ENCODE results near the gene CDT1.

The CDT1 gene

GRCh38 chr16:88799569-88800276 lies 3.9 kb upstream of the CDT1 start:
- TF ChIP-seq, protein P1, sequence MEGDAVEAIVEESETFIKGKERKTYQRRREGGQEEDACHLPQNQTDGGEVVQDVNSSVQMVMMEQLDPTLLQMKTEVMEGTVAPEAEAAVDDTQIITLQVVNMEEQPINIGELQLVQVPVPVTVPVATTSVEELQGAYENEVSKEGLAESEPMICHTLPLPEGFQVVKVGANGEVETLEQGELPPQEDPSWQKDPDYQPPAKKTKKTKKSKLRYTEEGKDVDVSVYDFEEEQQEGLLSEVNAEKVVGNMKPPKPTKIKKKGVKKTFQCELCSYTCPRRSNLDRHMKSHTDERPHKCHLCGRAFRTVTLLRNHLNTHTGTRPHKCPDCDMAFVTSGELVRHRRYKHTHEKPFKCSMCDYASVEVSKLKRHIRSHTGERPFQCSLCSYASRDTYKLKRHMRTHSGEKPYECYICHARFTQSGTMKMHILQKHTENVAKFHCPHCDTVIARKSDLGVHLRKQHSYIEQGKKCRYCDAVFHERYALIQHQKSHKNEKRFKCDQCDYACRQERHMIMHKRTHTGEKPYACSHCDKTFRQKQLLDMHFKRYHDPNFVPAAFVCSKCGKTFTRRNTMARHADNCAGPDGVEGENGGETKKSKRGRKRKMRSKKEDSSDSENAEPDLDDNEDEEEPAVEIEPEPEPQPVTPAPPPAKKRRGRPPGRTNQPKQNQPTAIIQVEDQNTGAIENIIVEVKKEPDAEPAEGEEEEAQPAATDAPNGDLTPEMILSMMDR (IDR thresholded peaks at IDR 0.05) = no peak
- Histone ChIP-seq H3K9me3 (ENCODE audit: control insufficient read depth, low read length) (no peaks in the 10 kb centered on the region), H3K79me2 (no peaks in the 10 kb centered on the region), H3K36me3 (ENCODE audit: control insufficient read depth, insufficient read depth, low read length) (no peaks in the 10 kb centered on the region), H3K27me3 (ENCODE audit: control insufficient read depth, insufficient read depth, low read length) (no peaks in the 10 kb centered on the region), H3K4me2 (ENCODE audit: low read length) (no peak overlapping the region), H3K27ac (no peak overlapping the region), H2AFZ (no peak overlapping the region), H3K4me1 (peaks cover 3% of the 10 kb centered on the region), H3K9ac (no peak overlapping the region), H3K4me3 (ENCODE audit: low read depth, low read length) (no peak overlapping the region)

DNA sequence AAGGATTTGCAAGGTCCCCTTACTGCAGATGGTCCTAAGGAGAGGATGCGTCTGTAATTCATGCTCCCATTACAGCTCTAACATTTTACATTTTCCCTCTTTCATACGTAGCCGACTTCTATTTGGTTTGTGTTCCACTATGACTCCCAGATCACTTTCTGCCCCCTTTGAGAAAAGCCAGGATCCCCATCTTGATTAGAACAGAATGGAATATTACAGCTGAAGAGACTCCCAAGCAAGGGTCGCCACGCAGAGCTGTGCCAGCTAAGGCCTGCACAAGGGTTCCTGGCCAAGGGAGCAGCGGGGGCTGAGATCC lies 3.4 kb upstream of the CDT1 start:
- H3K79me2 ChIP-seq = no peaks in the 10 kb centered on the region
- no peaks in the 10 kb centered on the region for H3K9me3 ChIP-seq (ENCODE audit: control insufficient read depth, low read length)
- H3K27me3 ChIP-seq (ENCODE audit: control insufficient read depth, insufficient read depth, low read length) = no peaks in the 10 kb centered on the region
- no peak overlapping the region for H3K4me2 ChIP-seq (ENCODE audit: low read length)
- no peaks in the 10 kb centered on the region for H3K36me3 ChIP-seq (ENCODE audit: control insufficient read depth, insufficient read depth, low read length)
- peaks cover 3% of the 10 kb centered on the region for H3K4me1 ChIP-seq
- H3K4me3 ChIP-seq (ENCODE audit: low read depth, low read length) = no peak overlapping the region
- TF ChIP-seq, protein P1 (IDR thresholded peaks at IDR 0.05) = no peak
- H3K27ac ChIP-seq = no peak overlapping the region
- H2AFZ ChIP-seq = no peak overlapping the region
- no peak overlapping the region for H3K9ac ChIP-seq

DNA sequence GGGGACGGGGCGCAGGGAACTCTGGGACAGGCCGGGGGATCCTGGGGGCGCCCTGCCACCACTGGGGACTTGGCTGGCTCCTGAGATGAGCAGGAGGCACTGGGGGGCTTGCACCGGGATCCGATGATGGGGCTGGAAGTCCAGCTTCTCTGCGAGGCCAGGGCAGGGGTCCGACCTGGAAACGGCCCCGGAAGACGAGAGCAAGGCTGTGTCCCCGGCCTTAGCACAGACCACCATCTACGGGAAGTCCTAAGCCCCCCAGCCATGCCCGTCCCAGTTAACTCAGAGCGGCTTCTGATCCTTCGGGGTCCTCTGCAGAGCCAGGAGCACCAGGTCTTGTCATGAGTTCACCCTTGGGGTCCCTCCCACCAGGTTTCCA lies 573 bp downstream of the CDT1 start:
- no peaks in the 10 kb centered on the region for H3K79me2 ChIP-seq
- H3K9me3 ChIP-seq (ENCODE audit: control insufficient read depth, low read length) = no peaks in the 10 kb centered on the region
- H3K4me2 ChIP-seq (ENCODE audit: low read length) = peak overlapping the region; percentile 54
- TF ChIP-seq, protein P1 (IDR thresholded peaks at IDR 0.05) = no peak
- H2AFZ ChIP-seq = peak overlapping the region; percentile 40
- peak overlapping the region; percentile 24 for H3K4me3 ChIP-seq (ENCODE audit: low read depth, low read length)
- no peaks in the 10 kb centered on the region for H3K36me3 ChIP-seq (ENCODE audit: control insufficient read depth, insufficient read depth, low read length)
- H3K27ac ChIP-seq = no peak overlapping the region
- H3K9ac ChIP-seq = no peak overlapping the region
- H3K4me1 ChIP-seq = peaks cover 3% of the 10 kb centered on the region
- no peaks in the 10 kb centered on the region for H3K27me3 ChIP-seq (ENCODE audit: control insufficient read depth, insufficient read depth, low read length)

- Histone ChIP-seq H3K4me3 (ENCODE audit: low read depth, low read length) (peak overlapping the region; percentile 24), H3K4me1 (peaks cover 3% of the 10 kb centered on the region), H3K79me2 (no peaks in the 10 kb centered on the region), H3K27ac (no peak overlapping the region), H3K9ac (no peak overlapping the region), H3K9me3 (ENCODE audit: control insufficient read depth, low read length) (no peaks in the 10 kb centered on the region), H3K36me3 (ENCODE audit: control insufficient read depth, insufficient read depth, low read length) (no peaks in the 10 kb centered on the region), H3K4me2 (ENCODE audit: low read length) (peak overlapping the region; percentile 54), H2AFZ (peak overlapping the region; percentile 40), H3K27me3 (ENCODE audit: control insufficient read depth, insufficient read depth, low read length) (no peaks in the 10 kb centered on the region)
- TF ChIP-seq, protein P1 (IDR thresholded peaks at IDR 0.05) = no peak
Observed at GRCh38 chr16:88804552-88805339, 1.2 kb downstream of the CDT1 start.
